ENCODE data around the gene IMP3.

DNA sequence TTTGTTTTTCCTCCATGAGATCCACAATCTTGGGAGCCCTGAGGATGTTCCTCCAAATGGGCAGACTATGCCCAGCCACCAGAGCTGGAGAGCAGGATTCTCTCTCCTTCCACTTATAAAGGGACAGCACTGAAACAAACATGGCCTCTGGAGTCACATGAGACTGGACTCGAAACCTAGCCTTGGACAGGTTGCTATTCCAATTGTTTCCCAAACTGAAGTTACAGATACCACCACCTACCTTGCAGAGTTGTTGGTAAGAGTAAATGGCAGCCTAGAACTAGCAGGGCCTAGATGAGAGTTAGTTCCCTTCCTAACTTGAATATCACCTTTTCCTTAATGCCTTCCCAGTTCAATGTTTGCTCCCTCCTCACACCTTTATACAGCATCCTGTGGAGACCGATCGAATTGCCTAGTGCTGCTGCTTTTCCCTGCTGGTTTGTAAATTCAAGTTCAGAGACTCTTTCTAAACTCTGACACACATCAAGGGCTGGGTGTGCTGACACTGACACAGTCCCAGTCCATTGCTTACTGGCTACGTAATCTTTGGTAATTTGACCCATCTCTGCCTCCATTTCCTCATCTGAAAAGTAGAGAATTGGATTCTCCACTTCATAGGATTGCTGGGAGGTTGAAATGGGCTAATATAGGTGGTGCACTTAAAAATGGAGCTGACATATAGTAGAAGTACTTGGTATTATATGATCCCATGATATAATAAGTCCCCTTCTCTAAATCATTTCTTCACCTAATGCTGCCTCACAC, 2.6 kb downstream of the IMP3 start:
- TF ChIP-seq, protein P1, sequence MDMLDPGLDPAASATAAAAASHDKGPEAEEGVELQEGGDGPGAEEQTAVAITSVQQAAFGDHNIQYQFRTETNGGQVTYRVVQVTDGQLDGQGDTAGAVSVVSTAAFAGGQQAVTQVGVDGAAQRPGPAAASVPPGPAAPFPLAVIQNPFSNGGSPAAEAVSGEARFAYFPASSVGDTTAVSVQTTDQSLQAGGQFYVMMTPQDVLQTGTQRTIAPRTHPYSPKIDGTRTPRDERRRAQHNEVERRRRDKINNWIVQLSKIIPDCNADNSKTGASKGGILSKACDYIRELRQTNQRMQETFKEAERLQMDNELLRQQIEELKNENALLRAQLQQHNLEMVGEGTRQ (IDR thresholded peaks at IDR 0.05; ENCODE audit: borderline replicate concordance, low read depth, low read length): no peak
- TF ChIP-seq, protein P2, sequence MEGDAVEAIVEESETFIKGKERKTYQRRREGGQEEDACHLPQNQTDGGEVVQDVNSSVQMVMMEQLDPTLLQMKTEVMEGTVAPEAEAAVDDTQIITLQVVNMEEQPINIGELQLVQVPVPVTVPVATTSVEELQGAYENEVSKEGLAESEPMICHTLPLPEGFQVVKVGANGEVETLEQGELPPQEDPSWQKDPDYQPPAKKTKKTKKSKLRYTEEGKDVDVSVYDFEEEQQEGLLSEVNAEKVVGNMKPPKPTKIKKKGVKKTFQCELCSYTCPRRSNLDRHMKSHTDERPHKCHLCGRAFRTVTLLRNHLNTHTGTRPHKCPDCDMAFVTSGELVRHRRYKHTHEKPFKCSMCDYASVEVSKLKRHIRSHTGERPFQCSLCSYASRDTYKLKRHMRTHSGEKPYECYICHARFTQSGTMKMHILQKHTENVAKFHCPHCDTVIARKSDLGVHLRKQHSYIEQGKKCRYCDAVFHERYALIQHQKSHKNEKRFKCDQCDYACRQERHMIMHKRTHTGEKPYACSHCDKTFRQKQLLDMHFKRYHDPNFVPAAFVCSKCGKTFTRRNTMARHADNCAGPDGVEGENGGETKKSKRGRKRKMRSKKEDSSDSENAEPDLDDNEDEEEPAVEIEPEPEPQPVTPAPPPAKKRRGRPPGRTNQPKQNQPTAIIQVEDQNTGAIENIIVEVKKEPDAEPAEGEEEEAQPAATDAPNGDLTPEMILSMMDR (IDR thresholded peaks at IDR 0.05): no peak
- TF ChIP-seq POLR2AphosphoS5 (IDR thresholded peaks at IDR 0.05; ENCODE audit: low read depth, low read length) (no peak), SMC3 (IDR thresholded peaks at IDR 0.05; ENCODE audit: low read depth, low read length) (no peak), MAX (IDR thresholded peaks at IDR 0.05; ENCODE audit: low read depth) (no peak), MEF2A (IDR thresholded peaks at IDR 0.05; ENCODE audit: borderline replicate concordance, low read depth) (no peak), REST (IDR thresholded peaks at IDR 0.05; ENCODE audit: low read depth, low read length) (no peak), EZH2phosphoT487 (IDR thresholded peaks at IDR 0.05; ENCODE audit: borderline replicate concordance, low read depth) (no peak), RAD21 (IDR thresholded peaks at IDR 0.05; ENCODE audit: low read length) (no peak), GATA2 (CRISPR knock-in tag; IDR thresholded peaks at IDR 0.05) (no peak), MXI1 (IDR thresholded peaks at IDR 0.05; ENCODE audit: low read depth, low read length) (no peak)
- TF ChIP-seq, protein P3, sequence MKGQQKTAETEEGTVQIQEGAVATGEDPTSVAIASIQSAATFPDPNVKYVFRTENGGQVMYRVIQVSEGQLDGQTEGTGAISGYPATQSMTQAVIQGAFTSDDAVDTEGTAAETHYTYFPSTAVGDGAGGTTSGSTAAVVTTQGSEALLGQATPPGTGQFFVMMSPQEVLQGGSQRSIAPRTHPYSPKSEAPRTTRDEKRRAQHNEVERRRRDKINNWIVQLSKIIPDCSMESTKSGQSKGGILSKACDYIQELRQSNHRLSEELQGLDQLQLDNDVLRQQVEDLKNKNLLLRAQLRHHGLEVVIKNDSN (IDR thresholded peaks at IDR 0.05; ENCODE audit: borderline replicate concordance, low read depth): no peak
- TF ChIP-seq, protein P4, sequence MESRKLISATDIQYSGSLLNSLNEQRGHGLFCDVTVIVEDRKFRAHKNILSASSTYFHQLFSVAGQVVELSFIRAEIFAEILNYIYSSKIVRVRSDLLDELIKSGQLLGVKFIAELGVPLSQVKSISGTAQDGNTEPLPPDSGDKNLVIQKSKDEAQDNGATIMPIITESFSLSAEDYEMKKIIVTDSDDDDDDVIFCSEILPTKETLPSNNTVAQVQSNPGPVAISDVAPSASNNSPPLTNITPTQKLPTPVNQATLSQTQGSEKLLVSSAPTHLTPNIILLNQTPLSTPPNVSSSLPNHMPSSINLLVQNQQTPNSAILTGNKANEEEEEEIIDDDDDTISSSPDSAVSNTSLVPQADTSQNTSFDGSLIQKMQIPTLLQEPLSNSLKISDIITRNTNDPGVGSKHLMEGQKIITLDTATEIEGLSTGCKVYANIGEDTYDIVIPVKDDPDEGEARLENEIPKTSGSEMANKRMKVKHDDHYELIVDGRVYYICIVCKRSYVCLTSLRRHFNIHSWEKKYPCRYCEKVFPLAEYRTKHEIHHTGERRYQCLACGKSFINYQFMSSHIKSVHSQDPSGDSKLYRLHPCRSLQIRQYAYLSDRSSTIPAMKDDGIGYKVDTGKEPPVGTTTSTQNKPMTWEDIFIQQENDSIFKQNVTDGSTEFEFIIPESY (IDR thresholded peaks at IDR 0.05; ENCODE audit: borderline replicate concordance, low read depth): no peak

Measured in SK-N-SH (cell line).